Cardiac ventricle fibroblast (primary cell): ENCODE results near the gene SLC36A1. TPM values are rescaled to one million over a fixed set of nuclear protein-coding genes. Genes with fewer than 3 reads are reported as not detected.

ENCODE experiments used
- total RNA-seq: library from RNA; depleted of rRNA; stranded (reverse); fragments of >200 nt; gene quantifications from 2 replicates; pipeline ENCODE4 v1.2.3, GENCODE V29; 2015

Gene SLC36A1
- 4.0 and 8.0 TPM in 2 replicates for total RNA-seq

DNA sequence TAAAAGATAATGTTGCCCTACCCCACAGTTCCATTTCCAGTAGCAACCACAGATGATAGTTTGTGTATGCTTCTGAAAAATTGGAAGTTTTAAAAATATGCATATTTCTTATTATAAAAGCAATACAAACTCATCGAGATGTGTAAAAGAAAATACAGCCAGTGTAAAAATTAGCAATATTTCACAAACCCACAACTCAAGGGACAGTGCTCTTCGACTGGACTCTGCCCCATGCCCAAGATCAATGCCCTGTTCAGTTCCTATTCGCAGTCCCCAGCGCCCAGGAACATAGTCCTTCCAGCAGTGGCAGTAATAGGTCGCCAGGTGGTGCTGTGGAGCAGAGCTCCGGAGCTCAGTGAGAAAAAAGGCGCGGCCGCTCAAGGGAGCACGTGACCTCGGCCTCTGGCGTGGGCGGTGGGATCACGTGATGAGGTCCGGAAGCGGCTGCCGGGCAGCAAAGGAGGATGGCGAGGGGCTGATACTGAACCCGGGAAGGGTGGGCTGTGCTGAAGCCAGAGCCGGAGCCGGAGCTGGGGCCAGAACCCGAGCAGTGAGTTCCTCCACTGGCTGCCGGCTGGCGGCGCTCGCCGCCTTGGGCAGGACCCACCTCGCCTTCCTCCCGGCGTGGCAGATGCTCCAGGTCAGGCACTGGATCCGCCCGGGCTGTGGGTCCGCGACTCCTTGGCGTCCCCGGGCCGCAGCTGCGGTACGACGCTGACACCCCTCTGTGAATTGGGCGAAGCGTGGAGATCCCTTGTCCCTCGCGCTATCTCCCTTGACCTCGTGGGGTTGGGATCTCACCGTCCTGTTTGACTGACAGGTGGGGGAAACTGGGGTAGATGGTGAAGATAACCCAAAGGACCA is at the start of gene SLC36A1:
TSS of gene SLC36A1 (plus strand) at position 430 of the 864 bp plus-strand sequence. CDS start 11,190 bp downstream, outside the sequence.

Other genes starting within 250 kb of the SLC36A1 start
- 9.3 and 11.7 TPM in 2 replicates for gene CCDC69, start 223.5 kb upstream of the SLC36A1 start, total RNA-seq
- gene GM2A, start 194.4 kb upstream of the SLC36A1 start, total RNA-seq = 22.0 and 26.1 TPM in 2 replicates
- gene SLC36A3, start 143.8 kb upstream of the SLC36A1 start, total RNA-seq = not detected in 2 replicates
- gene SLC36A2, start 100.0 kb upstream of the SLC36A1 start, total RNA-seq = not detected in 2 replicates
- 0.05 and 0.06 TPM in 2 replicates for gene FAT2, start 143.7 kb downstream of the SLC36A1 start, total RNA-seq
- gene SPARC, start 239.3 kb downstream of the SLC36A1 start, total RNA-seq = 1,783 and 2,351 TPM in 2 replicates